Activated naive CD4-positive, alpha-beta T cell (primary cell): ENCODE results near the gene HNF1A.

Experiments used
- DNase-seq, 4 experiments: peaks; one replicate each; lab custom pipeline; 2025; lab: John Stamatoyannopoulos, UW

HNF1A gene

DNA sequence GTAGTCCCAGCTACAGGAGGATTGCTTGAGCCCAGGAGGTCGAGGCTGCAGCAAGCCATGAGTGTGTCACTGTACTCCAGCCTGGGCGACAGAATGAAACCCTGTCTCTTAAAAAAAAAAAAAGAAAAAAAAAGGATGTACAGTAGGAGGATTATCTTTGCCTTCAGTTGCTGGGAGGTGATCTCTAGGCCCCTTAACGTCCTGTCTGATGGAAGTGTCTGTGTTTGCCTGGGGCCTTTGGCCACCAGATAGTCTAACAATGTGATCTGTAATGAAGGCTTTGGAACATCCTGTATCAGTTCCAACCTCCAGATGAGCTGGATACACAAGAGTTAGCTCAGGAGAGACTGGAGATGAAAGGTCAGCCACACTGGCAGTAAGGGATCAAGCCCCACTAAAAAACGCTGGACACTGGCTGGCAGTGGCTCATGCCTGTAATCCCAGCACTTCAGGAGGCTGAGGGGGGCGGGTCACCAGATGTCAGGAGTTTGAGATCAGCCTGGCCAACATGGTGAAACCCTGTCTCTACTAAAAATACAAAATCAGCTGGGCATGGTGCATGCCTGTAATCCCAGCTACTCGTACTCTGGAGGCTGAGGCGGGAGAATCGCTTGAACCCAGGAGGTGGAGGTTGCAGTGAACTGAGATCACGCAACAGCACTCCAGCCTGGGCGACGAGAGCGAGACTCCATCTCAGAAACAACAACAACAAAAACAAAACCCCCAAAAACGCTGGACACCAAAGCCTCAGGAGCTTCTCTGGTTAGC is 19.0 kb upstream of the HNF1A start:
- no peak for DNase-seq

DNA sequence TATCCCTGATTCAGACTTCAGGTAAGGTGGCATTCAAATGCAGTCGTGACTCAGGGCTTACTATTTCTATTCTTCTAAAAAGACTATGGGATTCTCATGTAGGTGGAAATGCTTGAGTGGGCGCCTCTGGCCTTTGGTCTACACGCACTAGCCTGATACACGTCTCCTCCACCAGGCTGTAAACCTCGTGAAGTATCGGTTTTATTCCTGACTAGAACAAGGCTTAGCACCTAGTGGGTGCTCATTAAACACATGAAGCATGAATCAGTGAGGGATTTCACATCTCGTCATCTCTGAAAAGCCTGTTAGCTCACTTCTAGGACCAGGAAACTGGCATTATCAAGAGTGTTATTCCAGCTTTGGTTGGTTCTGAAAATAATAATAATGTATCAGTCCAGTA is 17.7 kb upstream of the HNF1A start:
- no peak for DNase-seq

DNA sequence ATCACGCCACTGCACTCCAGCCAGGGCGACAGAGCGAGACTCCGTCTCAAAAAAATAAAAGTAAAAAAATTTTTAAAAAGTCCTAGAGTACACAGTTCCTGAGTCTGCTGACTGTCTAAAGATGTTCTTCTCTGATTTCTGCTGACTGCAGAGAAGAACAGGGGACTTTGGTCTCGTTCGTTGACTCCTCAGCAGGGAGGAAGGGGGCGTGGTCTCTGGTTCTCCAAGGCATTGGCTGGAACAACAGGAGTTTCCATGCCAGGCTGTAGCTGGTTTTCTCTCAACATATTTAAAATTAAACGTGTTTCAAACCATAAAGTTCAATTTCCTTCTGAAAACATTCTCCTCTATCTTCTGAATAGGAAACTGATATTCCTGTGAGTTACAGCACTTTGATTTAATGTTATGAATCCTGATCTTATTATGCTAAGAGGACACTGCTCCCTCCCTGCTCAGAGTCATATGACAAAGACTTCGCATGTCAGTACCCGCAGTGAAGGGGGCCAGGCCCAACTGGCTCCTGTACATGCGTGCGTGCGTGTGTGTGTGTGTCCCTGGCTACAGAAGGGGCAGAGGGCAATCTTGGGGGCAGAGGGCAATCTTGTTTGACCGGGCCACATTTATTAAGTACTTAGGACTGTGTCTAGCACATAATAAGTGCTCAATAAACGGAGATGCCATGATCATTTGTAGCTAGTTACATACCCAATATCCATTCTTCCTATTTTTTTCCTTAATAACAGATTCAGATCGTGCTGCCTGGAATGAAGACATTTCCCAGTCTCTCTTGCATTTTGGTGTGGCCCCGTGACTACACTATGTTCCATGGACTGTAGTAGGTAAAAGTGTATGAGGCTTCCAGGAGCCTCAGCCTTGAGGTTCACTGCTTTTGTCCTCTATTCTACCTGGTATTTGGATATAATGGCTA is 16.5 kb upstream of the HNF1A start:
- DNase-seq: no peak

DNA sequence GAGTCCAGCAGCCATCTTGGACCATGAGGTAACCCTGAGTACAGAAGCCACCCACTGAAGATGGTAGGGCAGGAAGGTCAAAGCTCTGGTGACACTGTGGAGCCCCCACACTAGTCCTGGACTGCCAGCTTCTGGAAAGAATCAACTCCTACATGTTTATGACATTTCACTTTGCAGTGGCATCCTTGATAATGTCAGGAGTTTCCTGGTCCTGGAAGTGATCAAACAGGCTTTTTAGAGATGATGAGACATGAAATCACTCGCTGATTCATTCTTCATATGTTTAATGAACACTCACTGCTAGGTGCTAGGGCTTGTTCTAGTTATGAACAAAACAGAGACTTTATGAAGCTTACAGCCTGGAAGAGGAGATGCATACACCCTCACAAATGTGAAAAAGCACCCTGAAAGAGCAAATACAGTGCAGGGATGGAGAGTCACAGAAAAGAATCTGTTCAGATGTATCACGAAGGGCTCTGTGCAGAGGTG is 15.8 kb upstream of the HNF1A start:
- no peak for DNase-seq

DNA sequence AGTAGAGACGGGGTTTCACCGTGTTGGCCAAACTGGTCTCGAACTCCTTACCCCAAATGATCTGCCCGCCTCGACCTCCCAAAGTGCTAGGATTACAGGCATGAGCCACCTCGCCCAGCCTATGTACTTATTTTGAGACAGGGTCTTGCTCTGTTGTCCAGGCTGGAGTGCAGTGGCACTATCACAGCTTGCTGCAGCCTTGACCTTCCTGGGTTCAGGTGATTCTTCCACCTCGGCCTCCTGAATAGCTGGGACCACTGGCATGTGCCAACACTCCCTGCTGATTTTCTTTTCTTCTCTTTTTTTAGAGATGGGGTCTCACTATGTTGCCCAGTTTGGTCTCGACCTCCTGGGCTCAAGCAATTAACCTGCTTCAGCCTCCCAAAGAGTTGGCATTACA is 14.0 kb upstream of the HNF1A start:
- DNase-seq: no peak

DNA sequence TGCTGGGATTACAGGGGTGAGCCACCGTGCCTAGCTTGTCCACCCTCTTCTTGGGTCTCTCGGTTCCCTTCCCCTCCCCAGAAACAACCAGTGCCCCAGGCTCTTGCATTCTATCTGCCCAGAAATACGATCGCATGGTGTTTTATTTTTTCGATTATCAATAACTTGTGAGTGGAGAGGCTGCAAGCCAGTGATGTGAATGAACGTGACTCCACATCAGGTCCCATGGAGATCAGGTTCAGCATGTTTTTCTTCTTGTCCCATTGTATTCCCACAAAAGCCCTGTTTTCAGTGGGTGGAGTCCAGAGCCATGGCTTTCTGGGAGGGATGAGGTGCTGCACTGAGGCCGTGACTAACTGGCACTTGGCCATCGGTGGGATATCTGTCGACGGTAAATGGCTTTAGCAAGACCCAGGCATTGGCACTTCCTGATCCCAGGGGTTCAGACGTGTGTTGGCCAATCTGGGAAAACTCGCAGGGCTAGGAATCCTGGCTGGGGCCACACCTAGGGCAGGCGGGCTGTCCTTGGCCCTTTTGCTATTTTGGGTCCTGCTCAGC is 12.7 kb upstream of the HNF1A start:
- DNase-seq: no peak

DNA sequence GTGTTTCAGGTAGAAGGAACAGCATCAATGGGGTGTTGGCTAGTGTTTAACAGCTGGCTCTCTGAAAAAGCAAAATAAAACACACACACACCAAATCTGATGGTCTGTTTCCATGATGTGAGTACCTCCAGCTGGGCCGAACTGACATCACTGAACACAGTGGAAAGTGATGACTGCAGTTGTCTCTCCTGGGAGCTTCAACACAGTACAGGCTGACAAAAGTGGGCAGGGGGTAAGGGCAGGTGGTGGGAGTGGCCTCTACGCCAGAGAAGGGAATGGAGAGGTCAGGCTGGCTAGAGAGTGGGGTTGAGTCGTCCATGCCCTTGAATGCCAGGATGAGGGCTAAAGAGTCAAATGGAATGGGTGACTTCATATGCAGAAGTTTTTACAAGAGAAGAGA is 8.0 kb upstream of the HNF1A start:
- no peak for DNase-seq

DNA sequence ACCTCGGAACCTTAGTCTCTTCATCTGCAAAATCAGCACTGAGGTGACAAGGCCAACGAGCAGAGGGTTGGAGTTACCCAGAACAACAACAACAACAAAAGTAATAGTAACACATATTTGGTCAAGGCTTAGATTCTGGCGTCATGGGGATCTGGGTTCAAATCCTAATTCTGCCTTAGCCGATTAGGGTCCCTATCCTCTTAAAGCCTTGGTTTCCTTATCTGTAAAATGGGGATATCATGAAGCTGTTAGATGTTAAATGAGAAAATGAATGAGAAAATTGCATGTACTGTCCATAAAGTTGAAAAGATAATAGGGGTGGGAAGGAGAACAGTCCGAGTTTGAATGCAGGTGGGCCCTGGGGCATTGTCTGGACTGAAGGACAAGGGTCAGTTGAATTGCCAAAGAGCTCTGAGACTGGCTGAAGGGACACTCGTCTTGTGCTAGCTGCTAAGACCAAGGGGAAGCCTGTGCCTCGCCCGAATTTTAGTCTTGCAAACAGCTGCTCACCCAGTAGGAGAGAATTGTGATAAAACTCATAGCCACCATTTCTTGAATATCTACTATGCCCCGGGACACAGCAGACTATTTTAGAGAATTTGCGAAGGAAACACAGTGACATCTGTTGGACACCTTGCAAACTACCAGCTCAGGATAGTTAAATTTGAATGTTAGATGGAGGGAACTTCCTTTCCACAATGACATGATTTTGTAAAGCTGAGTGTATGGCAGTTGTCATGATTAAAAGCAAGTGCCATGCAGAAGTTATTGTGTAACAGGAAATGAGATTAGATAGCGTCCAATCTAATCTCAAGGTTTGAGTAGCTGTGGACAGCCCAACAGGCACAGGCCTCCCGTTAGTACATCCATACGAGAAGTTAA is 6.8 kb upstream of the HNF1A start:
- no peak for DNase-seq

DNA sequence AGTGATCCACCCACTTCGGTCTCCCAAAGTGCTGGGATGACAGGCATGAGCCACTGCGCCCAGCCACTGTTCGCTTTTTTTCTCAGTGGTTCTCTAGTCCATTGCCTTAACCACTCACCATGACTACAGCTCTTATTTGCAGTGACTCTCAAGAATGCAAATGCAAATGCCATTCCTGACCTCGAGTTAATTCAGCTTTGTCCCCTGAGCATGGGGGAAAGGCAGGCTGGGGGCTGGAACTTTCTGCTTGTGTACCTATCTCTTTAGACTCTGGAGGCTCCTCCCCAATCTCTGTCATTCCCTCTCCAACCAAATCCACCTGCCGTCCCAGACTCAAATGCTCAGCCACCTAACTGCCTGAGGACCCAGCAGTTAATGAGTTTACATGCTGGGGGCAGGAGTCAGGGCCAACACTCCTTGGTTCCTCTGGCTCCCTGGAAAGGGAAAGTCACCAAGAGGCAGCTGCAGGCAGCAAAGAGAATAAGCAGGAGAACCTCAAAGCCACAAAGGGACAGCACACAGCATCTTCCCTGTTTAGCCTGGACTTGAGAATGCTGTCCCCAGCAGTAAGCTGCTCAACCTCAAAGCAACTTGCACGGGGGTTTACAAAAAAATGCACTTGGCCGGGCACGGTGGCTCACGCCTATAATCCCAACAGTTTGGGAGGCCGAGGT is 5.3 kb upstream of the HNF1A start:
- no peak for DNase-seq

DNA sequence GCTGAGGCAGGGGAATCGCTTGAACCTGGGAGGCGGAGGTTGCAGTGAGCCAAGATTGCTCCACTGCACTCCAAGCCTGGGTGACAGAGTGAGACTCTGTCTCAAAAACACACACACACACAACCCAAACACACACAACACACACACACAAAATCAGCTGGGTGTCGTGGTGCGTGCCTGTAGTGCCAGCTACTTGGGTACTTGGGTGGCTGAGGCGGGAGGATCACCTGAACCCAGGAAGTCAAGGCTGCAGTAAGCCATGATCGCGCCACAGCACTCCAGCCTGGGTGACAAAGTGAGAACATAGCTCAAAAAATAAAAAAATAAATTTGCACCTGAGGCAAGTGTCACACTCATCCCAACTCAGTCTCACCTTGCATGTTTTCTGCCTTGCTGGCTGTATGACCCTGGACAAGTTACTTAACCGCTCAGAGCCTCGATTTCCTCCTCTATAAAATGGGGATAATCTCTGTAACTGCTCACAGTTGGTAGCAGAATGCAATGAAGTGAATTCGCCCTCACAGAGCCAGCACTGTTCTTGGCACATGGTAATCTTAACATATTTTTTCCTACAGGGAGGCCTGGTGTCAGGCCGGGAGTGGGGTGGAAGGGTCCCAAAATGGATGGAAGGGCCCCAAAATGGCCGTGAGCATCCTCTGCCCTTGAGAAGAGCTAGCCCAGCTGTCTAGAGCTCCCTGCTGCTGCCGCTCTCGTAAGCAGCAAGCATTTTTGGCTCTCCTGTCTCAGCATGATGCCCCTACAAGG is 630 bp upstream of the HNF1A start:
- DNase-seq: no peak

DNA sequence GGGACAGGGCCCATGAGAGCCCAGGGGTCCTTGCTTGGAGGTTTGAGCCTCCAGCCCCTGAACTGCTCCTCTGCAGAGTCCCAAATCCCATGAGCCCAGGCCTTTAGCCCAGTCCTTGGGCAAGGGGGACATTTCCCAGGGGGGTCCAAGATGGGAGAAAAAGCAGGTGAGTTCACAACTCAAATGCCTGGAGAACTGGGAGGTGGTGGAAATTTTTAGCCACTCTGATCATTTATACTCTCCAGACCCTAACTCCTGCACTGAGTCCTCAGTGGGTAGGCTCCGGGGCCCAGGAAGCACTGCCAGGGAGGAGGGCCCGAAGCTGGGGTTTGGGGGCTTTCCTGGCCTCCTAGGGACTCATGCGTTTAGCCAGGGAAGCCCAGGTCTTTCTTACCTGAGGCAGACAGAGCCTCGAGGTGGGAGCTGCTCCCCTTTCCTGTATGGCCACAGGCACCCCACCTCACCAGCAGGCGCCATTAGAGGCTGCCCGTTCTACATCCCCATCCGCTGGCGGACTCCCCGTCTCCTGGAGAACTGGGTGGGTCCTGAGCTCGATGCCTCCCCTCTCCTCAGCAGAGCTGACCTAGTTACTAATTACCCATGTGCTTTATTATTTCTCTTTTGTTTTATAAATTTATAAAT is 998 bp downstream of the HNF1A start:
- DNase-seq: no peak

DNA sequence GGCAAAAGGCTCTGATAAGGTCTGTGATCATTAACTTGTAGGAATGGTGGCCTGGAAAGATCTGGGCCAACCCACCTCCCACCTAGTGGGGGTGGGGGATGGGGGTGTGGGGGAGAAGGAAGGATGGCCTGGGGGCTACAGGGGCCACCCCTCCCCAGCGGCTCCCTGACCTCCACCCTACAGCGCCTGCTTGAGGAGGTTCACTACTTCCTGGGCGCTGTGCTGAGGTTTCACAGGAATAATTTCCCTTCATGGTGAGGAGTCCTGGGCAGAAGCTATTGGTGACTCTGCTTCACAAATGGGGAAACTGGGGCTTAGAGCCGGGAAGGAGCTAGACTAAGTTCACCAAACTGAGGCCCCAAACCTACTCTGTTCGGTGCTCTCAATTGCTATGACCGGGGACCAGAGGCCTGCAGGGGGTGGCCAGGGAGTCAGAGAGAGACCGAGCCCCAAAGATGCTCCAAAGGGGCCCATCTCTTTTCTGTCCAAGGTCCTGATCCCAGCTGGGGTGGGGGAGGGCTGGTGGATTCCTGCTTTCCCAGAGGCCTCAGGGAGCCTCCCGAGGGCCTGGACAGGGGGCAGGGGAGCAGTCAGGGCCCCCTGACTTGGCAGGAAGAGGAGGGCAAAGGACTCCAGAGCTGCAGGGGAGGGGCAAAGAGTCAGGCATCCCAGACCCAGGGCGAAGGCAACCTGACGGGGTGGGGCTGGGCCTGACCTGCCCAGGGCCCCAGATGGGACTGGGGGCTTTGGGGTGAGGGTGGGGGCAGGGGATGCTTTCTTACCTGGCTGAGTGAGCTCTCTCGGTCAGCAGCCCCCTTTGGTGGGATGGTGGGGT is 1.7 kb downstream of the HNF1A start:
- DNase-seq: no peak

DNA sequence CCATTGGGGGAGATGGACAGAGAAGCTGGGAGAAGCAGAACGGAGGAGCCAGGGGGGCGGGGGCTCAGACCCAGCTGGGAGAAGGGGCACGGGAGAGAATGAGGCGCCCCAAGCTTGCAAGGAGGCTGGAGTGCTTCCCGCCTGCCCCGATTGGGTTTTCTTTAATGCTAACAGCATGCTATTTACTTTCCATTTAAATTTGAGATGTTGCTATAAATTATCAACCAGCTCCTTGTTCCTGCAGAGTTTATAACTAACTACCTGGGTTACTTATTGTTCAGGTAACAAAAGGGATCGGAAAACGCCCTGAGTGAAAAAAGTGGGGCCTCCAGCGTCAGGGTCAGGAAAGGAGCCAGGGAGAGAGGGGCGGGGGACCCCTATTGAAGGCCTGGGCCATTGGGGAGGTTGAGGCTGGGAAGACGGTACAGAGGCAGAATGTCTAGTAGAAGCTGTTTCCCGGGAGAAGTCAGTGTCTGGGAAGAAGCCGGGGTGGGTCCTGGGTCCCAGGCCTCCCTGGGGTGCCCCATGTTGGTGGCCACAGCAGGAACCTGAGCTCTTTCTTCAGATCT is 2.5 kb downstream of the HNF1A start:
- no peak for DNase-seq

DNA sequence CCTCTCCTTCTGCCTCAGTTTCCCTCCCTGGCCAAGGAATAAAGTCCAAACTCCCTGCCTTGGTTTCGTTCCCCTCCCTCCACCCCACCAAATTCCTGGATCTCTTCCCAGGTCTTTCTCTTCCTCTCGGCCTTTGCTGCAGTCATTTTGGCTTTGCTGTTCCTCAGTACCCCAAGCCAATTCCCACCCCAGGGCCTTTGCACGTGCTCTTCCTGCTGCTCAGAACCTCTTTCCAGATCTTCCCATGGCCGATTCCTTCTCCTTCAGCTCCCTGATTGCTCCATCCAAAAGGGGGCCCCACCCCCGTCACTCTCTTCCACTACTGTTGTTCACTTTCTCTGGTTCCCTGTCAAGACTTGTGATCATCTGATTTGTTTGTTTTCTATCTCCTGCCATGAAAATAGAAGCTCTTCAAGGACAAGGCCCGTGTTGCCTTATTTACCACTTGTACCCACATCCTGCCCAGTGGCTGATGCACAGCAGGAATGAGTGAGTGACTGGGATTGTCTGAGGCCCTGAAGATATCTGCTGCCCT is 3.1 kb downstream of the HNF1A start:
- no peak for DNase-seq

DNA sequence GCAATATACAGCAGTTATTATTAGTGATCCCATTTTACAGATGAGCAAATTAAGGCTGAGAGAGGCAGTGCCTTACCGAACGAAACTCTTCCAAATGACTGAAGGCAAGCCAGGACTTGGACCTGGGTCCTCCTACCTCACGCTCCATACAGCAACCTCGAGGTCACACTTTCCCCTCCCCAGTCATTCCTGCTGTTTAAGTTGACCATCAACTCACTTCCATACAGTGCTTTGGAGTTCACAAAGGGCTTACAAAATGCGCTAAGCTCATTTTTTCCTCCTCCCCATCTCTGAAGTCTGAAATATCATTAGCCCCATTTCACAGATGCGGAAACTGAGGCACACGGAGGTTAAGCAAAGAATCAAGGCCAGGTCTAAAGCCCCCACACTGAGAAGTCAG is 4.3 kb downstream of the HNF1A start:
- no peak for DNase-seq

DNA sequence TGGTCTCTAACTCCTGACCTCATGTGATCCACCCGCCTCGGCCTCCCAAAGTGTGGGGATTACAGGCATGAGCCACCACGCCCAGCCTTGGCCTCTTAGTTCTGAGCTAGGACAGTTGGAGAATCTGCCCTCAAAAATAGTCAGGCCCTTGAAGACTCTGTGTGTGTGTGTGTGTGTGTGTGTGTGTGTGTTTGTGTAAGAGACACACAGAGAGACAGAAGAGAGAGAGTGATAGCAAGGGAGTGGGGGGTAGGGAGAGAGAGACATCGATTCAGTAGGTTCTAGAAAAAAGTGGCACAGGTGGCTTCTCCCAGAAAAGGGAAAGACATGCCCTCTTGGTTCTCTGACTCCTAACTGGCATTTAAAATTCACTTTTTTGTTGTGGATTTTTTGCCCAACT is 5.4 kb downstream of the HNF1A start:
- DNase-seq: no peak

DNA sequence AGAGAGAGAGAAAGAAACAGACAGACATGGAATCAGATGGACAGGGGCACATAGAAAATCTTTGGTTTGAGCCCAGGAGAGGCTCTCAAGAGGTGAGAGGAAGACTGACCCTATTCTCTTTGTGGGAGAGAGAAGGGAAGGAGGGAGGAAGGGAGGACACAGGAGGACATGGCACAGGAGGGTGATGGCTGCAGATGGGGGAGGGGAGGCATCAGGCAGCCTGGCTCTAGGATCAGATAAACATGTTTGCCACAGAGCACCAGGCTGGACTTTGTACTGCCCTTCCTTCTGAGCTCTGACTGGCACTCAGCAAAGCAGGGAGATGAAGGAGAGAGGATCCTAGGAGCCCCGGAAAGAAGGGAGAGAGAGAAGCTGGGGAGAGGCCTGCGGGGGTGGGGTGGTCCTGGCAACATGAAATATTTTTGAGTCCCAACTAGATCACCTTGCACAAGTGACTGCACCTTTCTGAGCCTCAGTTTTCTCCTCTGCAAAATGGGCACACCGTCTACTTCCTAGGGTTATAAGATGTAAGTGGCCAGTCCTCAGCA is 6.1 kb downstream of the HNF1A start:
- no peak for DNase-seq

DNA sequence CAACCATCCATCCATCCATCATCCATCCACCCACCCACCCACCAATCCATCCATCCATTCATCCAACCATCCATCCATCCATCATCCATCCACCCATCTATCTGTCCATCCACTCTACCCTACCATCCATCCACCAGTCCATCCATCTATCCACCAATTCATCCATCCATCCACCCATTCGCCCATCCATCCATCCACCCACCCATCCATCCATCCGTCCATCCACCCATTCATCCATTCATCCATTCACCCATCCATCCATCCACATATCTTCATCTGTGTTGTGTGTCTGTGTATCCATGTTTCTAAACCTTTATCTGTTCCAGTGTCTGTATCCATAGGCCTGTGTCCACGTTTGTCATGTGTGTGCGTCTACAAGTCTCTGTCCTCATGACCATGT is 9.9 kb downstream of the HNF1A start:
- no peak for DNase-seq
